GM19372 (cell line): ENCODE data around the gene YAF2.
"Not testable (repeated sequence)": the region's sequence is repeated elsewhere in the genome, so short reads cannot be mapped to it uniquely, and the experiment has no call there.

ENCODE experiments used
- ATAC-seq: cut with Tn5 transposase; IDR thresholded peaks from one replicate; pipeline ENCODE4 v1.9.1; 2021; ENCODE audit warnings: mild to moderate bottlenecking, low read depth, moderate library complexity; ENCODE audit not compliant: unreplicated experiment

The YAF2 gene

DNA sequence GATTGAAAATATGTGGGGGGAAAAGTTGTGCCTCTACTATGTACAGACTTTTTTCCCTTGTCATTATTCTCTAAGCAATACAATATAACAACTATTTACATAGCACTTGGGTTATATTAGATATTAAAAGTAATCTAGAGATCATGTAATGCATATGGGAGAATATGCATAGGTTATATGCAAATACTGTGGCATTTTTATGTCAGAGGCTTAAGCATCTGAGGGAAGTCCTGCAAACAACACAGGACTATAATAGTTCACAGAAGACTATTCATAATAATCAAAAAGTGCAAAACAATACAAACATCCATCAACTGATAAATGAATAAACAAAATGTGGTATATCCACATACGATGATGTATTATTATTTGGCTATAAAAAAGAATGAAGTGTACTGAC is 33.7 kb downstream of the YAF2 start:
- ATAC-seq = no peak

DNA sequence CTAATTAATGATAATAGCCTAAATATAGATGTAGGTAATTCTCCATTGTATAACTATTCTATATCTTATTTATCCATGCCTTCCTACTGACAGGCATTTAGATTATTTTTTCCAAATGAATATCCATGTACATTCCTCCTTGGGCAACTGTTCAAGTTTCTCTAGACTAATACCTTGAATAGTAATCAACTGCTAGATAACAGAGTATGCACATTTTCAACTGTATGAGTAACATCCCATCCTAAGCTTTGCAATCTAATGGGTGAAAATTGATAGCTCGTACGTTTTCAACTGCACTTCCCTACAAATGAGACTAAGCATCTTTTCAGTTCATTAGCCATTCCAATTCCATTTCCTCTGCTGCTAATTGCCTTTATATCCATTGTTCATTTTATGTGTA is 37.0 kb downstream of the YAF2 start:
- ATAC-seq = no peak

DNA sequence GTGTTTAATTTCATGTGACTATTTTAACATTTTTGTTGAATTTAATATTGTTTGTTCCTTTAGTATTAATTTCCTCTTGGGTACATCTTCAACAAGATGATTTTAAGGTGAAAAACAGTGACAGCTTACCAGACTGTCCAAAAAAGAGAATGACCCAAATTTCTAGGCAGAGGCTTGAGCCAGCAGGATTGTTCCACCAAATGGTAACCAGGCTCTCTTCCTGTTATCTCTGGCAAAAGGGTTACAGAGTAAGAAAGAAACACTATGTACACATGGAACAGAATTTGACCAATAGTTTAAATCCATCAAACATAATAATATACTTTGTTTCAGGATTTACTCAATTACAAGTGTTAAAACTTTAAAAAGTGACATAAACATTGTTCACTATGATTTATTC is 39.0 kb downstream of the YAF2 start:
- ATAC-seq = no peak

DNA sequence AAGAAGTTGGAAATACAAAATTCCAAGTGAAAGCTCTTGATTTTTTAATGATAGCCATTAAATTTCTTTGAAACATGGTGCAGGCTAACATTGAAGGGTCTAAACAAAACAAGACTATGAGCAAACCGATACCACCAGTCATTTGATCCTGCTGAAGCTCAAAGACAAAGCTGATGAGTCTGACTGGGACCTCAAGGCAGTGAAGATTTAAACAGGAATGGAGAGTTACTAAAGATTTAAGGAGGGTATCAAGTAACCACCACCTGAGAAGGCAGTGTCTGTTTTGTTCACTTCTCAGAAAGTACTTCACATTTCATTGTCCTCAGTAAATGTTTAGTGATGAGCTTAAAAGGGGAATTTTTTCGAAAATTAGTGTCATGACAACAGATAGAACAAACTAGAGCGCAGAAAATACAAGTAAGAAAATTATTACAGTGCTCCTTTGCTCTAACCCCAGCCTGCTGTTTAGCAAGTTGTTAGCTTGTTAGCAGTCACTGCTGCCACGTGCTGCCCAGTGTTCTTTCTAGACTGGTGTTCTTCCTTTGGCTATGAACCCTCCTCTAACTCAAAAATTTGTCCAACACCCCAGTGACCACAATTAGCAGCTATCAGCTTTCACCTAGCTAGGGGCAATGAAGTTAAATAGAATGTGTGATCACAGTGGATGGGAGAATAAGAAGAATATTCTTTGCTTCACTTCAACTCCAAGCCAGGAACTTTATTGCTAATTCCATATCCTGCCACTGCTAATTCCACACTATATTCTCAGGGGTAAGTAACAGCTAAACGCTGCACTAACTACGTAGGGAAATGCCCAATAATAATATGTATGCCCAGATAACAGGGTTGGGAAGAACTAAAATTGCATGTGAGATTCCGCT is 41.1 kb downstream of the YAF2 start:
- no peak for ATAC-seq

DNA sequence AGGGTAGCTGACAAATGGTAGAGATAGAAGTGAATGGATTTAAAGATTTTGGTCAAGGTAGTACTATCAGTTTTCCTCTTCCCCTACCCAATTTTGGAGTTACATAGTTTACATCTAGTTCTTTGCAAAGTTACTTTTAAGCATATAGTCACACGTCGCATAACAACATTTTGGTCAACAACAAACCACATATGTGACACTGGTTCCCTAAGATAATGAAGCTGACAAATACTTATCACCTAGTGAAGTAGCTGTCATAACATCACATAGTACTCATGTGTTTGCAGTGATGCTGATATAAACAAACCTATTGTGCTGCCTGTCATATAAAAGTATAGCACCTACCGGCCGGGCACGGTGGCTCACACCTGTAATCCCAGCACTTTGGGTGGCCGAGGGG is 45.4 kb downstream of the YAF2 start:
- ATAC-seq = no peak

DNA sequence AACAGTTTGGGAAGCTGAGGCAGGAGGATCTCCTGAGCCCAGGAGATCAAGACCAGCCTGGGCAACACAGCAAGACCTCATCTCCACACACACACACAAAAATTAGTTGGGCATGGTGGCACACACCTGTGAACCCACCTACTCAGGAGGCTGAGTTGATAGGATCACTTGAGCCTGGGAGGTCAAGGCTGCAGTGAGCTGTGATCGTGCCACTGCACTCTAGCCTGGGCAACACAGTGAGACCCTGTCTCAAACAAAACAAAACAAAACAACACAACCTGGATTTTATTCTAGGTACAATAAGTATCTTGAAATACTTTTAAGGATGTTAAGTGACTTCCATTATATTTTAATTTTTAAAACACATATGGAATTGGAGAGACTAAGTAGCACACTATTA is 45.8 kb downstream of the YAF2 start:
- no peak for ATAC-seq

DNA sequence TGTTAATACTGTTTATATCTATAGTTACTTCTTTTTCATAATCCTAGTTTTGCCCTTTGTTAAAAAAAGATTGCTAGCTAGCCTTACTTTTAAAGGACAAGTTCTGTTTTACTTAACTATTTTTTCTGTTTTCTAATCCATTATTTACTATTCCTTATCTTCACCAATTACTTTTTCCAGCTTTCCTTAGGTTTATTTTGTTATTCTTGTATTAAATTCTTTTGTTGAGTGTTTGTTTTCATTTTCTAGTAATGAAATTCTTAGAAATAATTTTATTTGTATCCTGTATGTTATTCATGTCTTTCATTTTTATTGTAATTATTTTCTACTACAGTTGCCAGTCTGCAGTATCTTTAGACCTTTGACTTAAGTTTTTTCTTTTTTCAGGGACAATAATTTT is 47.7 kb downstream of the YAF2 start:
- no peak for ATAC-seq

DNA sequence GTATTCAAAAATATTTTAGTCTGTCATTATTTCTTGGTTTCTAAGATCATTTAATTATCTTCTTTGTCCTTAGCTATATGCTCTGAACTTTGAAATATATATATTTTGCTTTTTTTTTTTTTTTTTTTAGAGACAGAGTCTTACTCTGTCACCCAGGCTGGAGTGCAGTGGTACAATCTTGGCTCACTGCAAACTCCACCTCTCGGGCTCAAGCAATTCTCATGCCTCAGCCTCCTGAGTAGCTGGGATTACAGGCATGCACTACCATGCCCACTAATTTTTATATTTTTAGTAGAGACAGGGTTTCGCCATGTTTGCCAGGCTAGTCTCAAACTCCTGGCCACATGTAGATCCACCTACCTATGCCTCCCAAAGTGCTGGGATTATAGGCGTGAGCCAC is 49.8 kb downstream of the YAF2 start:
- ATAC-seq = not testable (repeated sequence)

DNA sequence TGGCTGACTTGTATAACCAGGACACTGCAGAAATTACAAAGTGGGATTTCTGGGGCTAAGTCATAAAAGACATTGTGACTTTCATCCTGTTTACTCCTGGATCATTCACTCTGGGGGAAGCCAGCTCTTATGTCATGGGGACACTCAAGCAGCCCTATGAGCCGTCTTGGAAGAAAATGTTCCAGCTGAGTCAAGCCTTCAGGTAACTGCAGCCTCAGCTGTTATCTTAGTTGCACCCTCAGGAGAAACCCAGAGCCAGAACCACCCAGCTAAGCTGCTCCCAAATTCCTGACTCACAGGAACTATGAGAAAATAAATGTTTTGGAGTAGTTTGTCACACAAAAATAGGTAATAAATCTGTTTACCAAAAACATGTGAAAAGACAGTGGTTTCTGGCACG is 50.2 kb downstream of the YAF2 start:
- ATAC-seq = no peak

DNA sequence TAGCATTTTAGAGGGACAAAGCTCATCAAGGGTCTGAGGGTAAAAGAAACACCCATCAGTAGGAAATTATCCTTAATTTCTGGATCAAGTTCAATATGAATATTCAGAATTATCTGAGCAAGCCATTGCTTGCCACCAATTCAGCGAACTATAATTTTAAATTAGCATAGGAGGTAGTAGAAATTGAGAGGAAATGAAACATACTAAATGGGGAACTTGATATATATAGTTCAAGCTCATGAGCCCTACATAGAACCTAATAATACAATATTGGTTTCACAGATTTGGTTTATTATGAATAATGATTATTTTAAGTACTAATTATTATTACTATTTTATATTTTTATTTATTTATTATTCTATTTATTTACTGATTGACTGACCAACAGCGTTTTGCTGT is 51.3 kb downstream of the YAF2 start:
- peak; percentile 69 for ATAC-seq

DNA sequence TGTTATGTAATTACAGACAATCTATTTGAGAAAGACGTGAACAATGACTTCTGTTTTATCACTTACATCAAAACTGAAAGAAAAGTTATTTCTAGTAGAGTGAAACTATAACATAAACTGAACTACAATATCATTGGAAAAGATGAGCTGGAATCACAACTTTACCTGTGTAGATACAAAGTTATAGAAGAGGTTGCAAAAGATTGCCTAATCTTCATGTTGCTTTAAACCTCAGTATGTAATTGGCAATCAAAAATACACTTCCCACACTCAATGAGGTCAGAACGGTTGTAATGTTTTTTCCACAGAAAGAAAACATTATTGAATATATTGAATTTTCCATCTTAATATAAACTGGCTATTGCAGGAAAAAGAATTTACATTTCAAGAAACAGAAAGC is 55.7 kb downstream of the YAF2 start:
- ATAC-seq = no peak

DNA sequence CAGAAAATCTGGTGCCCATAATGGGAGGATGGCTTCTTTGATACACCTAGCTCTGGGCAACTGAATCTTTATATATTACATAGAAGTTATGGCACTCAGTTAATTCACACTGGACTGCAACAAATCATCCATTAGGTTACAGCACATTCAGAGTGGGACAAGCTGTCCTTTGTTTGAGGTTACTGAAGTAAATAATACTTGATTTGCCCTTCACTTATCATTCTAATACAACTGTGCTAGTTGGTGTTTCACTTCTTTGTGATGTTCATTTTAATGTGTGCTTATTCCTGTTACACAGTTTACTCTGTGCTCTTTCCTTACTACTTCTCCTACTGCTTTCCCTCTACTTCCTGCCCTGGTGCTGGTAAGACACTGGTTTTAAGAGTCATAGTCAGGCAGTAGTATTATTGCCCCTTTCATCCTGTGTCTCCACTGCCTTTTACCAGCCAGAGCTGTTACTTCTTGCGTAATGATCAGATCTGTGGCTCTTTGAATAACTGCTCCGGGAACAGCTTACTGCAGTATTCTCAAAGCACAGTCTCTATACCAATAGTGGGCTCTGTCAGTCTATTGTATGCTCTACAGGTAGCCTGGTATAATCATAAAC is 57.0 kb downstream of the YAF2 start:
- no peak for ATAC-seq

DNA sequence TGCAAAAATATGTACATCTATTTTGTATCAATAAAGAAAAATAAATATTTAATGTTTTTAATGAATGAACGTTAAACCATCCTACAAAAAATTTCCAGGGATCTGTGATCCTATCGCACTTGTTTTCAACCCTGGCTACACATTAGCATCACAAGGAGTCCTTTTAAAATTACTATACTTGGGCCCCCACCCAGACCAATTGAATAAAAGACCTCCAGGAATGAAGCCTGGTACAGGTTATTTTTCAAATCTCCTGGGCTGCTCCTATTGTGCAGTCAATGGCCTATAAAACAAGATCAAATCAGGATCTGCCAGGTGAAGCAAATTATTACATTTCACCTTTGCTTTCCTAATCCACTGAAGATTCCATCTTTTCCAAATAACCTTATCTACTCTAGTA is 59.9 kb downstream of the YAF2 start:
- ATAC-seq = no peak

DNA sequence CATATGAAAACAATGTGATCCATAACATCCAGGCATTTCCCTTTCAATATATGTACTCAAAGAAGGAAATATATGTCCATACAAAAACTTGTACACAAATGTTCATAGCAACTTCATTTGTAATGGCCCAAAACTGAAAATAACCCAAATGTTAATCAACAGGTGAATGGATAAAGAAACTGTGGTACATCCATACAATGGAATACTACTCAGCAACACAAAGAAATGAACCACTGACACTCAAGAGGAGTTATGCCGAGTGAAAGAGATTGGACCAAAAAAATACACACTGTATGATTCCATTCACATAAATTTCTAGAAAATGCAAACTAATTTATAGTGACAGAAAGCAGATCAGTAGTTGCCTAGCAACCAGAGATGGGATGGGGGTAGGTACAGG is 63.1 kb downstream of the YAF2 start:
- no peak for ATAC-seq

DNA sequence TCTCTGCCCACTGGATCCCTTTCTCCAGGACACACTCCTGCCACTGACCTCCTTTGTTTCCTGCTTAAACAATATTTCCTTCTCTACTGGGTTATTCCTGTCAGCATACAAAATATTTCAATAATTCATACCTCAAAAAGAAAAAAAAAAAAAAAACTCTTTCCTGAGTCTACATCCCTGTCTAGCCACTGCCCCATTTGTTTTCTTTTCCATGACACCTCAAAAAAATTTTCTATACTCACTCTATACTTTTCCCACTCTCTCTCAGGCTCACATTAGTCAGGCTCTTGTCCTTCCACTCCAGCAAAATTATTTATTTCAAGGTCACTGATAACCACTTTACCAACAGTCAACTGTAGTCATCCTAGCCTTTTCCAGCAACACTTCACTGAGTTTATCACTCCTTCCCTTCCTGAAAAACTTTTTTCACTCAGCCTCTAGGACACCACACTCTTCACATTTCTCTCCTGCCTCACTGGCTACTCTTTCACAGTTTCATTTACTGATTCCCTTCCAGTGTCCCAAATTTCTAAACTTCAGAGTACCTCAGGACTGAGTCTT is 64.0 kb downstream of the YAF2 start:
- ATAC-seq = no peak

DNA sequence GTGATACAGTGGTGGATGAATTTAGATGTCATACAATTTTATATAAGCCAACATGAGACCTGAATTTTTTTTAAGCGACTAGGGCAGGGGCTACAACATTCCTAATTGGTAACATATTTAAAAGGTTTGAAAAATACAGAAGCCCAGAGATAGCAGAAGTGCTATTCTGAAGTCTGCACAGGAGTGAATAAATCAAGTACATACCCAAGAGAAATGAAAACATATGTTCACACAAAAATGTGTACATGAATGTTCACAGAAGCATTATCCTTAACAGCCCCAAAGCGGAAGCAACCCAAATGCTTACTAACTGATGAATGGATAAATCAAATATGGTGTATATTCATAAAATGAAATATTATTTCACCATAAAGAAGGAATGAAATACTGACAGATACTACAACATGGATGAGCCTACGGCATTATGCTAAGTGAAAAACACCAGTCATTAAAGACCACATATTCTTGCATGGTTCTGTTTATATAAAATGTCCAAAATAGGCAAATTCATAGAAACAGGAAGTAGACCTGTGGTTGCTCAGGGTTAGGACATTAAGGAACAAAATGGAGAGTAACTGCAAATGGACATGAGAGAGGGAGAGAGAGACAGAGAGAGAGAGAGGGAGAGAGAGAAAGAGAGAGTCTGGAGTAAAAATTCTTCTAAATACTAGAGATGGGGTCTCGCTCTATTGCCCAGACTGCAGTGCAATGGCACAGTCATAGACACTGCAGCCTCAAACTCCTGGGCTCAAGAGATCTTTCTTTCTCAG is 65.4 kb downstream of the YAF2 start:
- ATAC-seq = no peak

DNA sequence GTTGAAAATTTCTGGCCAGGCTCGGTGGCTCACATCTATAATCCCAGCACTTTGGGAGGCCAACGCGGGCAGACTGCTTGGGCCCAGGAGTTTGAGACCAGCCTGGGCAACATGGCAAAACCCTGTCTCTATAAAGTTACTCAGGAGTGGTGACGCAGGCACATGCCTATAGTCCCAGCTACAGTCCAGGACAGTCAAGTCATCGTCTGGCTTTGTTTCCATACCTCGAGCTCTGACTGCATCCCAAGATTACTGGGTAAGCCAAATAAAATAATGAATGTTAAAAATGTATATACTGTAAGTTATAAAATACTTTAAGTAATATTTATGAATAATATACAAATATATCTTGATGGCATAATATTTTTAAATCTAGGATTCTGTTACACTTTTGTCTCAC is 70.3 kb downstream of the YAF2 start:
- no peak for ATAC-seq

DNA sequence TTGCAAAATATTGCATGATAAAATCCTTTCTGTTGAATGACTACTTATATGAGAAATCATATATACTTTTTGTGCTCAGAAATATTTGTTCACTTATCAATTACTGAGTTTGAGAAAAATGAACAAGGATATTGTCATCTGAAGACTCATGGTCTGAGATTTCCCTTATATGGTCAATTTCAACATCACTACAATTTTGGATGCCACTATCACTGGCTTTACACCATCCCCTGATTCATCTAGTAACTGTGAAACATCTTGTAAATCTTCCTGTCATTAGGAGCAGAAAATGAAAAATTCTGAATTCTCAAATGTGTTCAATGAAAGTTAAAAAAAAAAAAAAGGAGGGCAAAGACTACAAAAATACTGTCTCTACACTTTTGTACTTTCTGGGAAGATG is 71.5 kb downstream of the YAF2 start:
- no peak for ATAC-seq

DNA sequence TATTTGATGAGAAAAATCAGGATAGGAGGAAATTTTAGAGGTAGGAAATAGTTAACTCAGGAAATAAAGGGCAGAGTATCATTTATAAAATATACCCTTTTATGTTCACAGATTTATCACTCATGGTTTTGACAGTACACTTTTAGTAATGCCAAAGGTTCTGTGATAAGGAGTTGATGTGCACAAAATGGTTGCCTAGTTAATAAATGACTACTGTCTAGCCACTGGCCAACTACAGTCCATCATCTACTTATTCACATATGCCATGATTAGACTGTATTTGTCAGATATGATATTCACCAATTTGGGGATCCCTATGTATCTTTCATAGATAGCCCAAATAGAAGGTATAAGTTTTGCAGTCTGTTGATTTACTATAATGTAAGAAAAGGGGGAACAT is 74.1 kb downstream of the YAF2 start:
- no peak for ATAC-seq

DNA sequence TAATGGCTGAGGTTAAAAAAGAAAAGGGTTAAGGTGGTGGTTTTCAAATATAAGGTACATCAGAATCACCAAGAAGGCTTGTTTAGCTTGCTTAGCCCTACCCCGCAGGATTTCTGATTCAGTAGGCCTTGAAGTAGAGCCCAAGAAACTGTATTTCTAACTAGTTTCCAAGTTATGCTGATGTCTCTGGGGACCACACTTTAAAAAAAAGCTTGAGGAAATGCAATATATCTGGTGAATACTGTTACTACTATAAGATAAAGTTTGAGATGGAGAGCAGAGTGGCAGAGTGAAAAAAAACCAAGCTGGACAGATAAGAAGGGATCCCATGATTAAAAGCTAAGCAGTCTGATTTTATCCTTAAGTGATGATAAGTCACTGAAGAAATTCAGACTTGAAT is 75.1 kb downstream of the YAF2 start:
- no peak for ATAC-seq

DNA sequence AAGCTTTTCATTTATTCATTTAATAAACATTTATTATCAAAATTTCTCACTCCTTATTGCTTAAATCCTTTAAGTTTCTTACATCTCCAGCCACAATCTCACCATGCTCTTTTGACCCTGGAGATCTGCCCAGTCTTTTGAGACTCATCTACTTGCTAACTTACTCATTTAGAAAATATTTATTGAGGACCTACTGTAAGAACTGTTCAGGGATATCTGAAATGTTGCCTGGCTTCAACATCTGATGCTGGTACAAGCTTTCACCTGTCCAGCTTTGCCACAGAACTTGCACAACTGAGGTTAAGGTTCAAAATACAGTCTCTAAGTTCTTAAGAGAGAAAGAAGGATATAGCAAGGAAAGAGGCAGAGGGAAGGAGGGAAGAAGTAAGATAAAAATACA is 75.9 kb downstream of the YAF2 start:
- no peak for ATAC-seq
